ENCODE measurements around the gene NATD1. TPM values are rescaled to one million over a fixed set of nuclear protein-coding genes. Genes with fewer than 3 reads are reported as not detected.

Gene NATD1
- total and polyA plus RNA-seq, 9 of the 15 experiments (the other 6 are each of a cell fraction or from before 2014, with no cell fraction given) = 0.24 to 5.4 (median 1.6) TPM

- Histone ChIP-seq H2AFZ (ENCODE audit: low read depth, low read length) (no peak overlapping the region), H3K4me2 (ENCODE audit: insufficient read depth, low read length) (no peak overlapping the region), H3K9ac (ENCODE audit: insufficient read depth in 1 of 2, low read depth in 2 of 2, low read length in 2 of 2) (no peak overlapping the region; a peak in 1 of 4 replicates), H3K27me3 (ENCODE audit: control insufficient read depth in 2 of 2, insufficient read depth in 2 of 2, low read length in 2 of 2) (no peaks in the 10 kb centered on the region), H3K9me3 (replicated peaks; ENCODE audit: control insufficient read depth, insufficient read depth, low read depth, low read length) (no peaks in the 10 kb centered on the region), H3K27ac (ENCODE audit: extremely low read depth, low read depth, low read length) (no peak overlapping the region), H3K36me3 (ENCODE audit: control insufficient read depth, insufficient read depth, low read length) (peaks cover 16% of the 10 kb centered on the region; the same call in 2 of the 3 replicates), H4K20me1 (replicated peaks; ENCODE audit: control insufficient read depth, insufficient read depth, low read length) (peaks cover 15% of the 10 kb centered on the region; the same call in 1 of the 2 replicates), H3K79me2 (ENCODE audit: control insufficient read depth, insufficient read depth, low read length) (no peaks in the 10 kb centered on the region), H3K9me1 (ENCODE audit: control insufficient read depth, insufficient read depth, low read length) (peaks cover 3% of the 10 kb centered on the region), H3K4me1 (replicated peaks in 1 of 2; ENCODE audit: control insufficient read depth in 2 of 2, insufficient read depth in 2 of 2, low read length in 2 of 2) (peaks cover 4 to 53% of the 10 kb centered on the region in 2 experiments; a peak in 4 of 5 replicates), H3K4me3 (no peak overlapping the region)
- ATAC-seq (no peak), FAIRE-seq (no peak), DNase-seq (ENCODE audit: extremely low read depth in 1 of 4, low spot score in 3 of 4) (peak in 2 of 4 experiments; percentile 12 to 14)
- CTCF ChIA-PET (ENCODE audit: low intra/inter-chr PET ratio) = no interaction called here
- BruUV-seq (replicated peaks) = no TSS peak
- intact Hi-C loops (cut with micrococcal nuclease) (no loop called here), in situ Hi-C loops (cut with MboI) (loop anchor here (10.0 to 25.0 kb wide), 2 partner anchors 765 to 1087 kb away; no protein-coding TSS in a partner anchor)
- WGBS (ENCODE audit: insufficient coverage, low coverage, missing lambda C conversion rate) = 42% methylated on average over 5 of the region's 10 CpGs
- POLR2A ChIA-PET = interaction anchor here (0.7 kb wide), 1 partner anchor 80 kb away, joined by 4 read pairs; no protein-coding TSS in a partner anchor
- no peak for TF ChIP-seq HMBOX1 (IDR thresholded peaks at IDR 0.05)
- TF ChIP-seq TFAP4 (CRISPR knock-in tag; IDR thresholded peaks at IDR 0.05; ENCODE audit: borderline replicate concordance) = no peak
- no peak for TF ChIP-seq CBFA2T3 (IDR thresholded peaks at IDR 0.05)
- TF ChIP-seq HDAC6 (IDR thresholded peaks at IDR 0.05; ENCODE audit: low read depth, low read length) = no peak
- no peak for TF ChIP-seq ESRRA (IDR thresholded peaks at IDR 0.05; ENCODE audit: borderline replicate concordance, low read depth)
- TF ChIP-seq EGR1 (conservative IDR thresholded peaks at IDR 0.05) = no peak
- TF ChIP-seq ZNF699 (CRISPR knock-in tag; IDR thresholded peaks at IDR 0.05; ENCODE audit: insufficient replicate concordance) = no peak
- no peak for TF ChIP-seq REST (IDR thresholded peaks at IDR 0.05; ENCODE audit: borderline replicate concordance)
- TF ChIP-seq REST (CRISPR knock-in tag; IDR thresholded peaks at IDR 0.05; ENCODE audit: low read depth) = no peak
- TF ChIP-seq ZNF780A (CRISPR knock-in tag; IDR thresholded peaks at IDR 0.05) = no peak
- TF ChIP-seq ZNF140 (CRISPR knock-in tag; IDR thresholded peaks at IDR 0.05) = no peak
- TF ChIP-seq ATF4 (CRISPR knock-in tag; IDR thresholded peaks at IDR 0.05) = no peak
These were observed 44.4 kb upstream of the NATD1 start for GRCh38 chr17:21297597-21297996.

All from K562 (cell line).